ENCODE results near the gene SLC16A5. TPM values are rescaled to one million over a fixed set of nuclear protein-coding genes. Genes with fewer than 3 reads are reported as not detected.

Gene SLC16A5
- polyA plus RNA-seq, 3 donors, result 27.4 to 42.7 (median 39.8) TPM

Other genes with a start within 250 kb of the SLC16A5 start
- gene GRIN2C, start 228.1 kb upstream of the SLC16A5 start, polyA plus RNA-seq (ENCODE audit: insufficient read length in 3 of 3), result under 1 TPM; 0.16 to 0.36 (median 0.24) TPM
- gene FDXR, start 215.0 kb upstream of the SLC16A5 start, polyA plus RNA-seq (ENCODE audit: insufficient read length in 3 of 3), result 10 to 100 TPM in 2 of 3 donors, 1 to 10 TPM in 1; 9.1 to 12.0 (median 10.0) TPM
- gene FADS6, start 194.3 kb upstream of the SLC16A5 start, polyA plus RNA-seq (ENCODE audit: insufficient read length in 3 of 3), result under 1 TPM; 0.53 to 0.83 (median 0.68) TPM
- gene USH1G, start 164.7 kb upstream of the SLC16A5 start, polyA plus RNA-seq (ENCODE audit: insufficient read length in 3 of 3), result 1 to 10 TPM in 2 of 3 donors, under 1 TPM in 1; 0.77 to 1.1 (median 1.1) TPM
- gene OTOP2, start 163.7 kb upstream of the SLC16A5 start, polyA plus RNA-seq (ENCODE audit: insufficient read length in 3 of 3), result not detected
- gene OTOP3, start 152.1 kb upstream of the SLC16A5 start, polyA plus RNA-seq (ENCODE audit: insufficient read length in 3 of 3), result not detected
- 10 to 100 TPM; 15.3 to 16.9 (median 16.6) TPM for gene HID1, start 115.2 kb upstream of the SLC16A5 start, polyA plus RNA-seq (ENCODE audit: insufficient read length in 3 of 3)
- gene CDR2L, start 100.3 kb upstream of the SLC16A5 start, polyA plus RNA-seq (ENCODE audit: insufficient read length in 3 of 3), result 10 to 100 TPM in 2 of 3 donors, 1 to 10 TPM in 1; 8.2 to 12.0 (median 12.0) TPM
- 10 to 100 TPM; 27.4 to 31.3 (median 29.5) TPM for gene MRPL58, start 75.3 kb upstream of the SLC16A5 start, polyA plus RNA-seq (ENCODE audit: insufficient read length in 3 of 3)
- gene ATP5PD, start 41.0 kb upstream of the SLC16A5 start, polyA plus RNA-seq (ENCODE audit: insufficient read length in 3 of 3), result 100 to 1,000 TPM; 299 to 318 (median 307) TPM
- 10 to 100 TPM; 31.0 to 33.9 (median 32.8) TPM for gene KCTD2, start 40.7 kb upstream of the SLC16A5 start, polyA plus RNA-seq (ENCODE audit: insufficient read length in 3 of 3)
- 10 to 100 TPM; 17.3 to 19.1 (median 18.9) TPM for gene ARMC7, start 22.0 kb downstream of the SLC16A5 start, polyA plus RNA-seq (ENCODE audit: insufficient read length in 3 of 3)
- 10 to 100 TPM; 52.8 to 72.7 (median 69.7) TPM for gene NT5C, start 43.8 kb downstream of the SLC16A5 start, polyA plus RNA-seq (ENCODE audit: insufficient read length in 3 of 3)
- 100 to 1,000 TPM in 2 of 3 donors, 10 to 100 TPM in 1; 86.5 to 109 (median 103) TPM for gene JPT1, start 66.6 kb downstream of the SLC16A5 start, polyA plus RNA-seq (ENCODE audit: insufficient read length in 3 of 3)
- 100 to 1,000 TPM; 651 to 676 (median 657) TPM for gene SUMO2, start 95.0 kb downstream of the SLC16A5 start, polyA plus RNA-seq (ENCODE audit: insufficient read length in 3 of 3)
- 10 to 100 TPM; 66.4 to 82.0 (median 78.2) TPM for gene NUP85, start 117.7 kb downstream of the SLC16A5 start, polyA plus RNA-seq (ENCODE audit: insufficient read length in 3 of 3)
- 10 to 100 TPM; 38.2 to 49.9 (median 47.9) TPM for gene GGA3, start 173.7 kb downstream of the SLC16A5 start, polyA plus RNA-seq (ENCODE audit: insufficient read length in 3 of 3)
- 10 to 100 TPM; 72.9 to 80.1 (median 79.4) TPM for gene MRPS7, start 173.9 kb downstream of the SLC16A5 start, polyA plus RNA-seq (ENCODE audit: insufficient read length in 3 of 3)
- 10 to 100 TPM; 21.8 to 22.8 (median 22.3) TPM for gene MIF4GD, start 183.3 kb downstream of the SLC16A5 start, polyA plus RNA-seq (ENCODE audit: insufficient read length in 3 of 3)
- 10 to 100 TPM in 1 of 3 donors, 1 to 10 TPM in 2; 7.1 to 13.0 (median 8.4) TPM for gene SLC25A19, start 201.5 kb downstream of the SLC16A5 start, polyA plus RNA-seq (ENCODE audit: insufficient read length in 3 of 3)

All from renal pelvis (tissue), 3 donors.